ENCODE measurements around the gene SNX27.
"Not testable (repeated sequence)": the region's sequence is repeated elsewhere in the genome, so short reads cannot be mapped to it uniquely, and the experiment has no call there.

Gene SNX27

DNA sequence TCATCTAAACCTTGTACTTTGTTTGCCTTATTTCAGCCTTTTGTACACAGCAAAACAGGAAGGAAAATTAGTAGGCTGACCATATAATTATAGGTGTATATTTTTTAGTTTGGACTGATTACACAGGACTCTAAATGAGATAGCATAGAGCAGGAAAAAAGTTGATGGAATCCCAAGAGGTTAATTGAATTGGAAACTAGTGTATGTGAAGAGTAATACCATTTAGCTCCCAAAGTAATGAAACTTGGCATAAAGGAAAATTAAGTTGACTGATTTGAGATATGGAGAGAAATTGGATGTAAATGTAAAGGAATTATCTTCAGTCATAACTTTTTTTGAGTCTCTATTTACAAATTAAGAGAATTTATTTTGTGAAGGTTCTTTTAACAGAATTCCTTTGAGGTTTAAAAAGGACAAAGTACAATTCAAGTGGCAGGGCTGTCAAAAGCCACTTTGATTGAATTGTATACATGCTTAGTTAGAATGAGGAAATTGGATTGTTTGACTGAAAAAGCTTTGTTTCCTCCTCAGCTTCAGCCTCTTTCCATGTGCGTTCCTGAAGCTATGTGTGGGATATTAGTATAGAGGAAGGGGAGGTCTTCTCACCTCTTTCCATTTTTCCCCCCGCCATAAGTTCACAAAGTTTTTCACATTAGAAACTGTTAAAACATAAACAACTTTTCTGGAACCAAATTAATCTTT is 26.4 kb downstream of the SNX27 start:
- no peak for DNase-seq (ENCODE audit: low read depth in 2 of 3, low spot score in 1 of 3)

- DNase-seq (ENCODE audit: low read depth in 2 of 3, low spot score in 1 of 3), result no peak
Measured at GRCh38 chr1:151638812-151639211, 27.0 kb downstream of the SNX27 start.

GRCh38 chr1:151639466-151639865 is 27.6 kb downstream of the SNX27 start:
- DNase-seq (ENCODE audit: low read depth in 2 of 3, low spot score in 1 of 3), result no peak

DNA sequence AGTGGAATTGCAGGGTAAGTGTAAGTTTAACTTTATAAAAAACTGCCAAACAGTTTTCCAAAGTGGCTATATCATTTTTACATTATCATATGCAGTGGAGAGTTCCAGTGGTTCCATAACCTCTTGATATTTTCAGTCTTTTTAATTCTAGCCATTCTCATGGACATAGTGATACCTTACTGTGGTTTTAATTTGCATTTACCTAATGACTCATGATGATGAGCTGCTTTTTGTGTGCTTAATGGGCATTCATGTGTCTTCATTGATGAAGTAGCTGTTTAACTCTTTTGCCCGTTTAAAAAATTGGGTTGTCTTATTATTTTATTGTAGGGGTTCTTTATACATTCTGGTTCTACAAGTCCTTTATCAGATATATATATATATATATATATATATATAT is 29.4 kb downstream of the SNX27 start:
- DNase-seq (ENCODE audit: low read depth in 2 of 3, low spot score in 1 of 3), result no peak

- not testable (repeated sequence) for DNase-seq (ENCODE audit: low read depth in 2 of 3, low spot score in 1 of 3)
Measured at GRCh38 chr1:151643085-151643484, 31.2 kb downstream of the SNX27 start.

DNA sequence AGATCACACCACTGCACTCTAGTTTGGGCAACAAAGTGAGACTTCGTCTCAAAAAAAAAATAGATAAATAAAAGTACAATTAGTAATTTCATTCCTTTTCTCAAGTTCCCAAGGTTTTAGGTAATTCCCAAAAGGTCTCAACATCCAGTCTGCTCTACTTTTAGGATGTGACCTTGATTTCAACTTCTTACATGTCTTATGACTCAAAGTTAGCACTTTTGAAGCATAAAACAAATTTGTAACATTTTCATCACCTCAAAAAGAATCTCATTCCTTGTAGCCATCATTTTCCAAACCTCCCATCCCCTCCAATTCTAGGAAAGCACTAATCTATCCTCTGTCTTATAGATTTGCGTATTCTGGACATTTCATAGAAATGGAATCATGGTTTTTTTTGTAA is 32.2 kb downstream of the SNX27 start:
- no peak for DNase-seq (ENCODE audit: low read depth in 2 of 3, low spot score in 1 of 3)

GRCh38 chr1:151653397-151653796 is 41.5 kb downstream of the SNX27 start:
- no peak for DNase-seq (ENCODE audit: low read depth in 2 of 3, low spot score in 1 of 3)

GRCh38 chr1:151655371-151655770 is 43.5 kb downstream of the SNX27 start:
- DNase-seq (ENCODE audit: low read depth in 2 of 3, low spot score in 1 of 3), result no peak

DNA sequence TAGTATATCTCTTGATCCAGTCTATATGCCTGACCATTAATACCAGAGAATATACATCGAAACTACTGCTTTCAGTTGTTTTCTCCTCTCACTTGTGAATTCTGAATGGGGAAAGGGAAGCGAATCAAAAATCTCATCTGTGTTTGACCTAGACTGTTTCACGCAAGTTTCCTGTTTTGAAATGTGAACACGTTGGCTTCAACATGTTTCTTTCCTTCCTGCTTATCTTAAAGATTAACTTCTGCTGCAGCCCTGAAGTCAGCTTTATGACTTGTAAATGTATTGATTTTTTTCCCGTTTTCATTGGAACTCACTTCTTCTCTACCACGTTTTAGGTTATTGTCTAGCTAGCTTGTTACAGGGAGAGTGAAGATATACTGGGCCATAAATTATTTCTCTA is 49.9 kb downstream of the SNX27 start:
- DNase-seq (ENCODE audit: low read depth in 2 of 3, low spot score in 1 of 3), result no peak

DNA sequence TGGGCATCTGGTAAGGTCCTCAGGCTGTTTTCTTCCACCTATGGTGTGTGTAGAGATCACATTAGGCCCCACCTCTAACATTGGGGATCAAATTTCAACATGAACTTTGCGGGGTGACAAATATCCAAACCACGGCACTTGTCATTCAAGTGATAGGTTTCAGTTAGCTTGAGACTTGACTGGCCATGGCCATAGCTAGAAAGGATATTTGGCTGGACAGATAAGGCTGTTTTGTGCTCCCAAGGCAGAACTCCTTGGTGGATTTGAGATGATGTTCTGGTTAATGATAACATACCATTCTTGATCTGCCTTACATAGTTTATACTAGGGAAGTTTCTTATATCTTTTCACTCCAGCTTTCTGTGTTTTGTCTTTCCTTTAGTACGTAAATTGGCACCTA is 56.2 kb downstream of the SNX27 start:
- no peak for DNase-seq (ENCODE audit: low read depth in 2 of 3, low spot score in 1 of 3)

- not testable (repeated sequence) for DNase-seq (ENCODE audit: low read depth in 2 of 3, low spot score in 1 of 3)
Measured at GRCh38 chr1:151670036-151670675, 58.3 kb downstream of the SNX27 start.

DNA sequence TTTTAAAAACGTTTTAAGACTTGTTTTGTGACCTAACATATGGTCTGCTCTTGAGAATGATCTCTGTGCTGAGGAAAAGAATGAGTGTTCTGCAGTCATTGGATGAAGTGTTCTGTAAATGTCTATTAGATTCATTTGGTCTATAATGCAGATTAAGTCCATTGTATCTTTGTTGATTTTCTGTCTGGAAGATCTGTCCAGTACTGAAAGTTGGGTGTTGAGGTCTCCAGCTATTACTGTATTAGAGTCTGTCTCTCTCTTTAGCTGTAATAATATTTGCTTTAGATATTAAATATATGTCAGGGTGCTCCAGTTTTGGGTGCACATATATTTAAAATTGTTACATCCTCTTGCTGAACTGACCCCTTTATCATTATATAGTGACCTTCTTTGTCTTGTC is 61.6 kb downstream of the SNX27 start:
- no peak for DNase-seq (ENCODE audit: low read depth in 2 of 3, low spot score in 1 of 3)

DNA sequence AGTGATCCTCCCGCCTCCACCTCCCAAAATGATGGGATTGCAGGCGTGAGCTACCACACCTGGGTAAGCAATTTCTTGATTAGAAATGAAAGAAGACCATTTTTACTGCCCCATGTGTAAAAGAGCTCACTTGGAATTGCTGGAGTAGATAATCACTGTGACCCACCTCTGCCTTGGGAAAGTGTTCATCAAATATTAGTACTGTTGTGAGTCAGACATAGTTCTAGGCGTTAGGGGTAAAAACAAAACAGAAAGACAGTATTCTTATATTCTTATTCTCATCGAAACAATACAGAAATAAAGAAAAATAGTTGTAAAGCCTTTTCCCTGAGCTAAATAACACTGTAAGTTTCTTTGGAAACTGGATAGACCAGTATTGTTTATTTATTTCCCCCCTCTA is 68.5 kb downstream of the SNX27 start:
- DNase-seq (ENCODE audit: low read depth in 2 of 3, low spot score in 1 of 3), result no peak

DNA sequence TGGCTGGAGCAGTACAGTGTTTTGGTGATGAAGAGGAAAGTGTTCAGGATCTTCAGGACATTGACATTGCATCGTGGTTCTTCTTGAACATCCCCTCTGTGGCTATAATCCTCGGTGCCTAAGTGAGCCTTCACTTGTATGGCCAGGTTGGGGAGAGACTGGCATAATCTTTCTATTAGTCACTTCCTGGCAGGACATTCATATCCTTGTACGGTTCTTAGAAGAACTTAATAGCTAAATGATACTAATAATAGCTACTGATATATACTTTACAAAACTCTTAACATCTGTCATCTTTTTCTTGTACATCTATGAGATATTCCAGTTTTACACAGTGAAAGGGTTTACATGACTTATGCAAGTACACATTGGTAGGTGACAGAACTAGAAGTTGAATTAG is 69.0 kb downstream of the SNX27 start:
- no peak for DNase-seq (ENCODE audit: low read depth in 2 of 3, low spot score in 1 of 3)

DNA sequence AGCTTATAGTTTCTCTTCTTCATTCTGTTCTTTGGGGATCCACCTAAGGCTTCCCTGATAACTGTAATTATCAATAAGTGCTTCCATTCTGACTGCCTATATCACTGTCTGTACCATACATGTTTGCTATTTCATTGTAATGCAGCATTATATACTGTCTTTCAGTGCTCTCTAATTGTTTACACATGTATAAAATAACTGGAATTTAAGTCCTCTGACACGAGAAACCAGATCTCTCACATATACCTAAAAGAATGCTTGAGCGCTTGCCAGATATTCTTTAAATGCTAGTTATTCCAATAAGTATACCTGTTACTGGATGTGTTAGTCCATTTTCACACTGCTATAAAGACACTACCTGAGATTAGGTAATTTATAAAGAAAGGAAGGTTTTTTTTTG is 70.1 kb downstream of the SNX27 start:
- no peak for DNase-seq (ENCODE audit: low read depth in 2 of 3, low spot score in 1 of 3)

DNA sequence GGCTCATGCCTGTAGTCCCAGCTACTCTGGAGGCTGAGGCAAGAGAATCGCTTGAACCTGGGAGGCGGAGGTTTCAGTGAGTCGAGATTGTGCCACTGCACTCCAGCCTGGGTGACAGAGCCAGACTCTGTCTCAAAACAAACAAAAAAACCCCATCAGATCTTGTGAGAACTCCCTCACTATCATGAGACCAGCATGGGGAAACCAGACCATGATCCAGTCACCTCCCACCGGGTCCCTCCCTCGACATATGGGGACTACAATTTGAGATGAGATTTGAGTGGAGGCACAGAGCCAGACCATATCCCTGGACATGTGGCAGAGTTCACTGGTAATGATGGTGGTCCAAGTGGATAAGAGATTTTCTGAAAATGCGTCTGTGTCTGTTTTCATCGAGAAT is 71.1 kb downstream of the SNX27 start:
- not testable (repeated sequence) for DNase-seq (ENCODE audit: low read depth in 2 of 3, low spot score in 1 of 3)

GRCh38 chr1:151684128-151684527 is 72.3 kb downstream of the SNX27 start:
- no peak for DNase-seq (ENCODE audit: low read depth in 2 of 3, low spot score in 1 of 3)

- no peak for DNase-seq (ENCODE audit: low read depth in 2 of 3, low spot score in 1 of 3)
Measured at GRCh38 chr1:151686561-151686960, 74.7 kb downstream of the SNX27 start.

DNA sequence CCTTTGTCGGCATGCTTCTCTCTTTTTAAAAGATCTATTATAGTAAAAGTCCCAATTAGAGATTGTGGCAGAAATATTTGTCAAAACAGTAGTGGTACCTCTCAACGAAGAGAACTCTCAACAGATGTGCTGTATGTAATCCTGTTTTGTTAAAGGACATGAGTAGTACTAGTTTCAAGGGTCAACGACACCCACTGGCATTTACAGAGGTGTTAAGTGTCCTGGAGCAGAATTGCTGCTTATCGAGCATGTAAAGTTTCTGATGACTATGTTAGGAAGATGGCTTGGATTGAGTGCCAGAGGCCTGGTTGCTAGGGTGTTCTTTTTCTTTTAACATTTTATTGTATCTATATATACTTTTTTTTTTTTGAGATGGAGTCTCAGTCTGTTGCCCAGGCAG is 77.6 kb downstream of the SNX27 start:
- no peak for DNase-seq (ENCODE audit: low read depth in 2 of 3, low spot score in 1 of 3)

DNA sequence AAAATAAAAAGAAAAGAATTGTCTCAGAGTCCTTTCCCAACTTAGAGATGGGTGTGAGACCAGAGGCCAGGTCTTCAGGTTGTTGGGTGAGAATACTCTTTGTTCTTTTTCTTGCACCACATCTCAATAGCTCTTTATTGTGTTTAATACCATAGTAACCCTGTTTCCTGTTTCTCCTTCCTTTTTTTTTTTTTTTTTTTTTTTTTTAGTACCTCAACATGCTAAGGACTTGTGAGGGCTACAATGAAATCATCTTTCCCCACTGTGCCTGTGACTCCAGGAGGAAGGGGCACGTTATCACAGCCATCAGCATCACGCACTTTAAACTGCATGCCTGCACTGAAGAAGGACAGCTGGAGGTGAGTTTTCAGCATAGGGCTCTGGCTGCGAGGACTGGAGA is 80.4 kb downstream of the SNX27 start:
- no peak for DNase-seq (ENCODE audit: low read depth in 2 of 3, low spot score in 1 of 3)

DNA sequence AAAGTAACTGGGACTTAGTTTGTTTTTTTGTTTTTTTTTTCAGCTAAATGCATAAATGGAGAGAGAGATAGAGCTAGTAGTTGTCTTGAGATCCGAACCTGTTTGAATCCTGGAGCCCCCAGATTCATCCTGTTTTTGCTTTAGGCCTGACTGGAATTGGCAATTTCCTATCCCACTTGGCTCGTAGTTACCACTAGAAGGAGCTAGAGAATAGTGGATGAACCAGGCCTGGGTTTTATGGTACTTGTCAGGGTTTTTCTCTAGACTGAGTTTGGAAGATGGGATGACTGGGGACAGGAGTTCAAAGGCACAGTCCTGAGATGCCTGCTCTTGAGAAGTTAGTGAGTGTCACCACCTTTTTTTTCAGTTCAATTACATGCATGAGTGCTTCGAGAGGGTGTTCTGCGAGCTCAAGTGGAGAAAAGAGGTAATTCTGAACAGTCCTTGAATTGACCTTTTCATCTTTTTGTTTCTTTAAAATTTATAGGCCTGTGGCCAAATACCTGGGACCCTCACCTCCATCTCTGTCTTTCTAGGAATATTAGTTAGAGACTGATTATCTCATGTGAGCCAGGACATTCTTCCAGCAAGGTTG is 81.3 kb downstream of the SNX27 start:
- DNase-seq (ENCODE audit: low read depth in 2 of 3, low spot score in 1 of 3), result no peak

DNA sequence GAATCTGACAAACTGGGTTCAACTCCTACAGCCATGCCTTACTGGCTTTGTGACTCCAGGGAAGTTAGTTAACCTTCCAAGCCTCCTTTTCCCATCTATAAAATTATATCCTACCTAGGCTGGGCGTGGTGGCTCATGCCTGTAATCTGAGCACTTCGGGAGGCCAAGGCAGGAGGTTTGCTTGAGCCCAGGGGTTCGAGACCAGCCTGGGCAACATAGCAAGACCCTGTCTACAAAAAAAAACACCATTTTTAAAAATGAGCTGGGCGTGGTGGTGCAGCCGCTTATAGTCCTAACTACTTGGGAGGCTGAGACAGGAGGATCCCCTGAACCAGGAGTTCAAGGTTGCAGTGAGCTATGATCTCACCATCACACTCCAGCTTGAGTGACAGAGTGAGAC is 89.7 kb downstream of the SNX27 start:
- DNase-seq (ENCODE audit: low read depth in 2 of 3, low spot score in 1 of 3), result no peak

DNA sequence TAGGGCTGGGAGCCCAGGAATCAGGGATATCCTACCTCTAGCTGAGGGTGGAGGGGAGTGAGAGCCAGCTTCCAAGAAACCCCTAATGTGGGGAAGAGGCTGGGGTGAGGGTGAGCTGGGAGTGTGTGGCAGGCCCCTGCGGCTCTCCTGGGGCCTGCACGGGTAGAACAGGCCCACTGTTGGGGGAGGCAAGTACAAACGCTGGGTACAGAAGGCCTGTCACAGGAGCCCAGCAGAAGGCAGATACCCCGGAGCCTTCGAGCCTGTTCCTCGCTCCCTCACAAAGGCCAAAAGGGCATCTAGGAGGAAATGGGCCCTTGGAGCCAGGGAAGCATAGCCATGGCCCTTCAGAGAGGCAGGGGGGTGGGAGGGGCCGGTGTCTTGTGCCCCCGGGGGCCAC is 91.1 kb downstream of the SNX27 start:
- no peak for DNase-seq (ENCODE audit: low read depth in 2 of 3, low spot score in 1 of 3)

All from stimulated activated CD4-positive, alpha-beta T cell treated with anti-CD3 and anti-CD28 coated beads, Interleukin-12 subunit alpha, Interleukin-12 subunit beta, amount 100 ng/mL, for 48 hours (primary cell).